ENCODE measurements around the gene ZNF337.
"Not testable (repeated sequence)": the region's sequence is repeated elsewhere in the genome, so short reads cannot be mapped to it uniquely, and the experiment has no call there.

The ZNF337 gene

DNA sequence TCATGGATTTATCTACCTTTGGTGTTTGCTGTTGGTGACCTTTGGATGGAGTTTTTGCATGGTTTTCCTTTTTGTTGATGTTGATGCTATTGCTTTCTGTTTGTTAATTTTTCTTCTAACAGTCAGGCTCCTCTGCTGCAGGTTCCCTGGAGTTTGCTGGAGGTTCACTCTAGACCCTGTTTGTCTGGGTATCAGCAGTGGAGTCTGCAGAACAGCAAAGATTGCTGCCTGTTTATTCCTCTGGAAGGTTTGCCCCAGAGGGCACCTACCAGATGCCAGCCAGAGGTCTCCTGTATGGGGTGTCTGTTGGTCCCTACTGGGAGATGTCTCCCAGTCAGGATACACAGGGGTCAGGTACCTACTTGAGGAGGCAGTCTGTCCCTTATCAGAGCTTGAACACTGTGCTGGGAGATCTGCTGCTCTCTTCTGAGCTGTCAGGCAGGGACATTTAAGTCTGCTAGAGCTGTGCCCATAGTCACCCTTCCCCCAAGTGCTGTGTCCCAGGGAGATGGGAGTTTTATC is 9.2 kb upstream of the ZNF337 start:
- H3K27ac ChIP-seq (replicated peaks): no peak overlapping the region
- DNase-seq (ENCODE audit: low read depth in 1 of 2, low spot score in 1 of 2): no peak
- H3K4me3 ChIP-seq (replicated peaks; ENCODE audit: insufficient read depth, low read length): no peak overlapping the region
- no peak for TF ChIP-seq SPI1 (IDR thresholded peaks at IDR 0.05; ENCODE audit: borderline replicate concordance, low read depth)
- TF ChIP-seq POLR2AphosphoS5 (IDR thresholded peaks at IDR 0.05; ENCODE audit: low read depth): no peak
- TF ChIP-seq GABPA (IDR thresholded peaks at IDR 0.05; ENCODE audit: low read depth): no peak
- no peak for TF ChIP-seq REST (IDR thresholded peaks at IDR 0.05; ENCODE audit: insufficient replicate concordance, low read depth)
- TF ChIP-seq, protein P1, sequence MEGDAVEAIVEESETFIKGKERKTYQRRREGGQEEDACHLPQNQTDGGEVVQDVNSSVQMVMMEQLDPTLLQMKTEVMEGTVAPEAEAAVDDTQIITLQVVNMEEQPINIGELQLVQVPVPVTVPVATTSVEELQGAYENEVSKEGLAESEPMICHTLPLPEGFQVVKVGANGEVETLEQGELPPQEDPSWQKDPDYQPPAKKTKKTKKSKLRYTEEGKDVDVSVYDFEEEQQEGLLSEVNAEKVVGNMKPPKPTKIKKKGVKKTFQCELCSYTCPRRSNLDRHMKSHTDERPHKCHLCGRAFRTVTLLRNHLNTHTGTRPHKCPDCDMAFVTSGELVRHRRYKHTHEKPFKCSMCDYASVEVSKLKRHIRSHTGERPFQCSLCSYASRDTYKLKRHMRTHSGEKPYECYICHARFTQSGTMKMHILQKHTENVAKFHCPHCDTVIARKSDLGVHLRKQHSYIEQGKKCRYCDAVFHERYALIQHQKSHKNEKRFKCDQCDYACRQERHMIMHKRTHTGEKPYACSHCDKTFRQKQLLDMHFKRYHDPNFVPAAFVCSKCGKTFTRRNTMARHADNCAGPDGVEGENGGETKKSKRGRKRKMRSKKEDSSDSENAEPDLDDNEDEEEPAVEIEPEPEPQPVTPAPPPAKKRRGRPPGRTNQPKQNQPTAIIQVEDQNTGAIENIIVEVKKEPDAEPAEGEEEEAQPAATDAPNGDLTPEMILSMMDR (IDR thresholded peaks at IDR 0.05; ENCODE audit: insufficient read depth, low read length): no peak
- H3K27me3 ChIP-seq (ENCODE audit: insufficient read depth, poor library complexity, severe bottlenecking): no peaks in the 10 kb centered on the region

- not testable (repeated sequence) for DNase-seq (ENCODE audit: low read depth in 1 of 2, low spot score in 1 of 2); H3K4me3 ChIP-seq (replicated peaks; ENCODE audit: insufficient read depth, low read length); H3K27me3 ChIP-seq (ENCODE audit: insufficient read depth, poor library complexity, severe bottlenecking); H3K27ac ChIP-seq (replicated peaks)
These were observed 7.7 kb upstream of the ZNF337 start for GRCh38 chr20:25704303-25704702.

GRCh38 chr20:25700835-25701234 is 4.2 kb upstream of the ZNF337 start:
- H3K27ac ChIP-seq (replicated peaks); DNase-seq (ENCODE audit: low read depth in 1 of 2, low spot score in 1 of 2): not testable (repeated sequence)

GRCh38 chr20:25699914-25700313 is 3.3 kb upstream of the ZNF337 start:
- TF ChIP-seq SPI1 (IDR thresholded peaks at IDR 0.05; ENCODE audit: borderline replicate concordance, low read depth) (no peak), REST (IDR thresholded peaks at IDR 0.05; ENCODE audit: insufficient replicate concordance, low read depth) (no peak), POLR2AphosphoS5 (IDR thresholded peaks at IDR 0.05; ENCODE audit: low read depth) (no peak), GABPA (IDR thresholded peaks at IDR 0.05; ENCODE audit: low read depth) (no peak)
- TF ChIP-seq, protein P1 (IDR thresholded peaks at IDR 0.05; ENCODE audit: insufficient read depth, low read length): no peak
- H3K4me3 ChIP-seq (replicated peaks; ENCODE audit: insufficient read depth, low read length): no peak overlapping the region
- DNase-seq (ENCODE audit: low read depth in 1 of 2, low spot score in 1 of 2): no peak
- H3K27me3 ChIP-seq (ENCODE audit: insufficient read depth, poor library complexity, severe bottlenecking): no peaks in the 10 kb centered on the region
- H3K27ac ChIP-seq (replicated peaks): no peak overlapping the region

More at GRCh38 chr20:25700835-25701234, 4.2 kb upstream of the ZNF337 start:
- not testable (repeated sequence) for H3K4me3 ChIP-seq (replicated peaks; ENCODE audit: insufficient read depth, low read length); H3K27me3 ChIP-seq (ENCODE audit: insufficient read depth, poor library complexity, severe bottlenecking)

GRCh38 chr20:25697132-25697446 is 436 bp upstream of the ZNF337 start:
- TF ChIP-seq POLR2AphosphoS5 (IDR thresholded peaks at IDR 0.05; ENCODE audit: low read depth) (no peak), GABPA (IDR thresholded peaks at IDR 0.05; ENCODE audit: low read depth) (no peak), SPI1 (IDR thresholded peaks at IDR 0.05; ENCODE audit: borderline replicate concordance, low read depth) (no peak)
- no peak for DNase-seq (ENCODE audit: low read depth in 1 of 2, low spot score in 1 of 2)
- peak overlapping the region; percentile 85; the same call in 1 of the 2 replicates for H3K27ac ChIP-seq (replicated peaks)

More at GRCh38 chr20:25697132-25697446, 436 bp upstream of the ZNF337 start:
- no peaks in the 10 kb centered on the region for H3K27me3 ChIP-seq (ENCODE audit: insufficient read depth, poor library complexity, severe bottlenecking)
- H3K4me3 ChIP-seq (replicated peaks; ENCODE audit: insufficient read depth, low read length): peak overlapping the region; percentile 96
